Upper lobe of left lung (tissue), 4 donors: ENCODE results near the gene TASOR2.

Experiments used
- CTCF ChIP-seq, 6 experiments: fragments of 450-650 bp in 4 of 6; fragments of 200-600 bp in 2 of 6; sonication (generic) in 2 of 6; IDR thresholded peaks; one replicate each; pipeline ENCODE4 v1.5.1; 2016 to 2019; ENCODE audit warnings: antibody characterized with exemption in 6 of 6
- EP300 ChIP-seq, 4 donors: sonication (generic); formaldehyde crosslinking; IDR thresholded peaks; one replicate each; pipeline ENCODE4 v1.5.1; 2017; ENCODE audit warnings: antibody characterized with exemption in 4 of 4, control low read depth in 2 of 4
- POLR2A ChIP-seq, 4 donors: fragments of 450-650 bp; IDR thresholded peaks; one replicate each; pipeline ENCODE4 v1.5.1; 2016 to 2017; ENCODE audit warnings: antibody characterized with exemption in 4 of 4, mild to moderate bottlenecking in 2 of 4
- POLR2AphosphoS5 ChIP-seq, 2 donors: sonication (generic); formaldehyde crosslinking; IDR thresholded peaks; one replicate each; pipeline ENCODE4 v1.5.1; 2017; ENCODE audit warnings: antibody characterized with exemption in 2 of 2

DNA sequence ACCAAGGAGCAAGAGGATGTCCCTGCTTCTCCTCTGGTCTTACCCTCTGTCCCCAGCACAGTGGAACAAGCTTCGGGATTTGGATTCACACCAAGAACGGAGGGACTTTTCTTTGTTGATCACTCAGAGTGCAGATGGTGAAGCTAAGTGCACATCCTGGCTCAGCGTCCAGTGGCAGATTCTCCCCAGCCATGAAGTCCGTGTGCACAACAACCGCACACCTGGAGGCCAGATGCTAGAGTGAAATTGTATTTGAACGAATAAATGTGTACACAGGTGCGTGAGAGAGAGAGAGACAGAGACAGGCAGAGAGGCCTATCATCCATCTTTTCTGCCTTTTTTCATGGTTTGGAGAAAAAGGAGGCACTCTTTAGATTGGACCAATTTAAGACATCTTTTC is 49.7 kb upstream of the TASOR2 start:
- TF ChIP-seq CTCF (IDR thresholded peaks at IDR 0.05) = no peak
- no peak for TF ChIP-seq POLR2A (IDR thresholded peaks at IDR 0.05)
- TF ChIP-seq POLR2AphosphoS5 (IDR thresholded peaks at IDR 0.05) = no peak
- TF ChIP-seq EP300 (IDR thresholded peaks at IDR 0.05) = no peak
